ENCODE data around the gene ANTXR2. TPM values are rescaled to one million over a fixed set of nuclear protein-coding genes. Genes with fewer than 3 reads are reported as not detected.

The ANTXR2 gene
- polyA plus RNA-seq, 1 experiment, result 105 TPM

DNA sequence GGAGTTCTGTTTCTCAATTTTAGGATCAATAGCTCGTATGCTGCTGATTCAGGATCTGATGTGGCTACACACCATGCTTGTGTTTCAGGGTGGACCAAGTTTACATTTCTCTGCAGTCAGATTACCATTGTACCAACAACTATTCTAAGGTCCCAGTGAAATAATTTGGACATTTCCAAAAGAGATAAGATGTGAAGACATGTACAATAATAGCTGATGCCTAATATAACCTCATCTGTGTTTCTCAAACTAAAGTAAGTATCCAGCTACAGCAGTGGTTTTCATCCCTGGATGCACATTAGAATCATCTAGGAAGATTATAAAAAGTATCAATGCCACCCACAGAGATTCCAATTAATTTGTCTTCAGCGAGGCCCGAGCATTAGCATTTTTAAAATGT lies 209.7 kb downstream of the ANTXR2 start:
- CTCF ChIA-PET, result no interaction called here
- Histone ChIP-seq H3K4me3 (ENCODE audit: low read depth, low read length) (no peak overlapping the region), H3K27me3 (ENCODE audit: control insufficient read depth, insufficient read depth, low read length) (no peaks in the 10 kb centered on the region), H3K27ac (ENCODE audit: low read depth, low read length) (no peak overlapping the region), H3K9me3 (ENCODE audit: control insufficient read depth, insufficient read depth, low read length) (no peaks in the 10 kb centered on the region)
- DNase-seq (ENCODE audit: low read depth, low spot score), result no peak
- POLR2A ChIA-PET, result no interaction called here
- TF ChIP-seq, protein P1, sequence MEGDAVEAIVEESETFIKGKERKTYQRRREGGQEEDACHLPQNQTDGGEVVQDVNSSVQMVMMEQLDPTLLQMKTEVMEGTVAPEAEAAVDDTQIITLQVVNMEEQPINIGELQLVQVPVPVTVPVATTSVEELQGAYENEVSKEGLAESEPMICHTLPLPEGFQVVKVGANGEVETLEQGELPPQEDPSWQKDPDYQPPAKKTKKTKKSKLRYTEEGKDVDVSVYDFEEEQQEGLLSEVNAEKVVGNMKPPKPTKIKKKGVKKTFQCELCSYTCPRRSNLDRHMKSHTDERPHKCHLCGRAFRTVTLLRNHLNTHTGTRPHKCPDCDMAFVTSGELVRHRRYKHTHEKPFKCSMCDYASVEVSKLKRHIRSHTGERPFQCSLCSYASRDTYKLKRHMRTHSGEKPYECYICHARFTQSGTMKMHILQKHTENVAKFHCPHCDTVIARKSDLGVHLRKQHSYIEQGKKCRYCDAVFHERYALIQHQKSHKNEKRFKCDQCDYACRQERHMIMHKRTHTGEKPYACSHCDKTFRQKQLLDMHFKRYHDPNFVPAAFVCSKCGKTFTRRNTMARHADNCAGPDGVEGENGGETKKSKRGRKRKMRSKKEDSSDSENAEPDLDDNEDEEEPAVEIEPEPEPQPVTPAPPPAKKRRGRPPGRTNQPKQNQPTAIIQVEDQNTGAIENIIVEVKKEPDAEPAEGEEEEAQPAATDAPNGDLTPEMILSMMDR (IDR thresholded peaks at IDR 0.05; ENCODE audit: low read depth, low read length), result no peak

DNA sequence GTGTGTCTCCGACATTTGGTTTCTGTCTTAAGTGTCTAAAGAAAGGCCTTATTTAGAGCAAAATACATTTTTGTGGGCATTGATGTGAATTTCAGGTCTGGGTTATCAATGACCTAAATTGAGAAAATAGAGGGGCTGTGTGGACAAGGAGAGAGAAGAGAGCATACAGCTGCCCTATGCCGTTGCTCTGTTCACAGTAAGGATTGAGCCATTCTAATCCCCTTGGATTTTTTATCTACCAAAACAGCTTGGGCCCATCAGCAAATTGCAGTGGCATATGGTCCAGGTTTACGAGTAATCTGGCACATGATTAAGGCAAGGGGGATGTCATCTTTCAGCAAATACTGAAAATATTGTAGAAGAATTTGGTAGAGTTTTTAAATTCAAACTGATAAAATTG lies 210.2 kb downstream of the ANTXR2 start:
- no peak for DNase-seq (ENCODE audit: low read depth, low spot score)
- TF ChIP-seq, protein P1 (IDR thresholded peaks at IDR 0.05; ENCODE audit: low read depth, low read length), result no peak
- Histone ChIP-seq H3K27me3 (ENCODE audit: control insufficient read depth, insufficient read depth, low read length) (no peaks in the 10 kb centered on the region), H3K27ac (ENCODE audit: low read depth, low read length) (no peak overlapping the region), H3K4me3 (ENCODE audit: low read depth, low read length) (no peak overlapping the region), H3K9me3 (ENCODE audit: control insufficient read depth, insufficient read depth, low read length) (no peaks in the 10 kb centered on the region)
- ChIA-PET POLR2A (no interaction called here), CTCF (no interaction called here)

DNA sequence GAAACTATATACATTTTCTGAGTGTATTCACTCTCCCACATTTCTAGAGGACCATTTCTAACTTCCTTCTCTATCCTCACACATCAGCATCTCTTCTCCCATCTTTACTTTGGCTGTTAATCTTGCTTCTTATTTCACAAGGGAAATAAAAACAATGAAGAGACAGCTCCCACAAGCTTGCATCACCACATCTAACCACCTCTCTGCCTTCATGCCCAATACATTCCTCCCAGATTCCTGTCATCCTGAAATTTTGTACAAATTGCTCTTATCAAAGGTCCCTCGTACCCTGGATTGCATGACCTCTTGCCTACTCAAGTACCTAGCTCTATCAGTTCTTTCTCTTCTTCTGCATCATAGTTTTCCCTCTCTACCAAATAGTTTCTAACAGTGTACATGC lies 215.2 kb downstream of the ANTXR2 start:
- CTCF ChIA-PET, result no interaction called here
- Histone ChIP-seq H3K4me3 (ENCODE audit: low read depth, low read length) (no peak overlapping the region), H3K9me3 (ENCODE audit: control insufficient read depth, insufficient read depth, low read length) (no peaks in the 10 kb centered on the region), H3K27ac (ENCODE audit: low read depth, low read length) (no peak overlapping the region), H3K27me3 (ENCODE audit: control insufficient read depth, insufficient read depth, low read length) (no peaks in the 10 kb centered on the region)
- TF ChIP-seq, protein P1 (IDR thresholded peaks at IDR 0.05; ENCODE audit: low read depth, low read length), result no peak
- no peak for DNase-seq (ENCODE audit: low read depth, low spot score)
- POLR2A ChIA-PET, result no interaction called here

DNA sequence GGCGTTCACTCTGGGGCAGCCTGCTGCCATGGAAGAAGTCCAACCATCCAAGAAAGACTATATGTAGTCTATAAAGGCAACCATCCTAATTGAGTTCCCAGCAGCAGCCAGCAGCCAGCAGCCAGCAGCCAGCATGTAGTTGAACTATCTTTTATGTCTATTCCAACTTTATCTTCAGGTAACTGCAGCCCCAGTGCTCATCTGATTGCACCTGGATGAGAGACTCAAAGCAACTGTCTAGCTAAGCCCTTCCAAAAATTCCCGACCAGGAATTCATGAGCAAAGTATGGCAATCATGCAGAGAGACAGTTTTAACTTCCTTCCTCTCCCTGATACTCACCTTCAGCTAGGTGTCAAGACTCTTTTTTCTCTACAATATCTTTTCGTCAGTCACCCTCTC lies 216.8 kb downstream of the ANTXR2 start:
- TF ChIP-seq, protein P1 (IDR thresholded peaks at IDR 0.05; ENCODE audit: low read depth, low read length), result no peak
- H3K27ac ChIP-seq (ENCODE audit: low read depth, low read length), result no peak overlapping the region
- CTCF ChIA-PET, result interaction anchor here (1.2 kb wide), 1 partner anchor 329 kb away, joined by 4 read pairs; no protein-coding TSS in a partner anchor

DNA sequence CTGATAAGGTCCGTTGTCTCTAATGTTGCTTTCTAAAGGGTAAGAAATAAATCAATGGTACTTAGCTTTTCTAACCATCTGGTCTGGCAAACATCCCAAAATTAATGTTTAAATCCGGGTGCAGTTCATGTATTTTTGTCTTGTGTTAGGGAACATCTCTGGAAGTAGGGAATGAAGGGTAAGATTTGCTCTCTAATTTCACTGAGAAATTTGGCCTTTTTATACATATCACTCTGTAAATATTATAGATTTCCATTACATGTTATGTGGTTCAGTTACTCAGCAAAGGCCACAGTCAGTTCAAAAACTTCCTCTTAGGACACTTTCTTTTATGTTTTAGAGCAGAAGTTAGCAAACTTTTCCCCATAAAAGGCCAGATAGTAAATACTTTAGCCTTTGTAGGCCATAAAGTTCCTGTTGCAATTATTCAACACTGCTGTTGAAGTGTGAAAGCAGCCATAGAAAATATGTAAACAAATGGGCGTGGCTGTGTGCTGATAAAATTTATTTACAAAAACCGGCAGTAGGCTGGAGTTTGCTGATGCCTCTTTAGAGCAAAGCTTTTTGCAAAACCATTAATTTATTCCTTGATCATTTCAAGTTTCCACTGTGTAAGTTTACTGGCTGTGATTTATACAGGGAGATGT lies 218.1 kb downstream of the ANTXR2 start:
- H3K9me3 ChIP-seq (ENCODE audit: control insufficient read depth, insufficient read depth, low read length), result no peaks in the 10 kb centered on the region
- TF ChIP-seq, protein P1 (IDR thresholded peaks at IDR 0.05; ENCODE audit: low read depth, low read length), result no peak

More for the DNA sequence above, 216.8 kb downstream of the ANTXR2 start:
- Histone ChIP-seq H3K9me3 (ENCODE audit: control insufficient read depth, insufficient read depth, low read length) (no peaks in the 10 kb centered on the region), H3K27me3 (ENCODE audit: control insufficient read depth, insufficient read depth, low read length) (no peaks in the 10 kb centered on the region), H3K4me3 (ENCODE audit: low read depth, low read length) (no peak overlapping the region)
- no peak for DNase-seq (ENCODE audit: low read depth, low spot score)
- POLR2A ChIA-PET, result no interaction called here

More for the DNA sequence above, 218.1 kb downstream of the ANTXR2 start:
- DNase-seq (ENCODE audit: low read depth, low spot score), result no peak
- Histone ChIP-seq H3K27ac (ENCODE audit: low read depth, low read length) (no peak overlapping the region), H3K4me3 (ENCODE audit: low read depth, low read length) (no peak overlapping the region), H3K27me3 (ENCODE audit: control insufficient read depth, insufficient read depth, low read length) (no peaks in the 10 kb centered on the region)
- CTCF ChIA-PET, result interaction anchor here (1.2 kb wide), 1 partner anchor 330 kb away, joined by 4 read pairs; no protein-coding TSS in a partner anchor
- POLR2A ChIA-PET, result no interaction called here
